HPDE6-E6E7 (cell line): ENCODE data around the gene FANK1.
"Not testable (repeated sequence)": the region's sequence is repeated elsewhere in the genome, so short reads cannot be mapped to it uniquely, and the experiment has no call there.

Experiments
- DNase-seq: peaks from one replicate; pipeline ENCODE4 v3.0.0; 2011; ENCODE audit warnings: missing footprints; ENCODE audit errors: extremely low spot score

FANK1 gene

DNA sequence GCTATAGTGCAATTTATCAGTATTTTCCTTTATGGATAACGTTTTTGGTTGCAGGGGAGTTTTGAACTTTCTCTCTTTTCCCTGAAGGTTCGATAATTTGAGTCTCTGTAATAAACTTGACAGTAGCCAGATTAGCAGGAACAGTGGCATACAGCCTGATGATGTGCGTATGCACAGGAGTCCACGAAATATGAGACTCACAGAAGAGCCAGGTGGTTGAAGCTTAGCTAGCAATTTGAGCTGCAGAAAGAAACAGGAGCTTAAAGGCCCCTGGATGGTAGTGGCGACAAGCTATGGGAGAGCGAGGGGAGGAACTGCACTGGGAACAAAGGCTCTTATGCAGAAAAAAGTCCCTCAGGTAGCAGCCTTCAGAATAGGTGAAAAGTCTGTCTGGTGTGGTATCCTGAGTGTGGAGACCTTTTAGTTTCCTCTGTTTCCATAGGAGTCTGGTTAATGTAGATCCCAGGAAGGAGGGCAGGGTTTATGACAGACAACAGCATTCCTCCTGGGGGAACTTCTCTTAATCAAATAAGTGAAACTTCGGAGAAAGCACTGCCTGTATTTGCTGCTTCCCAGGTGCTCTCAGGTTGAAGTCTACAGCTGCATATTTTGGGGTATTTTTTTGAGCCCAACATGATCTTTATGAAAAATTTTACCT, 32.7 kb downstream of the FANK1 start:
- no peak for DNase-seq

DNA sequence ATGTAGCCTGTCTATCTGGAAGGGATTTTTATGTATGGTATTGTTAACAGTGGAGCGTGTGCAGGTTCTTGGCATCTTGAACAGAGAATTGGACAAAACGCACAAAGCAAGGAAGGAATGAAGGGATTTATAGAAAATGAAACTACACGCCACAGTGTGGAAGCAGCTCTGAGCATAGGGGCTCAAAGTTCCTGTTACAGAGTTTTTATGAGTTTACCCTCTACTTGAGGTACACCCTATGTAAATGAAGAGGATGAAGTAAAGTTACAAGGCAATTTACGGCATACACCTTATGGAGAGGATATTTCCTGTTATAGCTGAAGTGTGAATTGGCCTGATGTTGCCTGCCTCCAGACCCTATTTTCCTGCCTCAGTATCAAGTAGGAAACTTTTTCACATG, 33.3 kb downstream of the FANK1 start:
- DNase-seq: no peak

DNA sequence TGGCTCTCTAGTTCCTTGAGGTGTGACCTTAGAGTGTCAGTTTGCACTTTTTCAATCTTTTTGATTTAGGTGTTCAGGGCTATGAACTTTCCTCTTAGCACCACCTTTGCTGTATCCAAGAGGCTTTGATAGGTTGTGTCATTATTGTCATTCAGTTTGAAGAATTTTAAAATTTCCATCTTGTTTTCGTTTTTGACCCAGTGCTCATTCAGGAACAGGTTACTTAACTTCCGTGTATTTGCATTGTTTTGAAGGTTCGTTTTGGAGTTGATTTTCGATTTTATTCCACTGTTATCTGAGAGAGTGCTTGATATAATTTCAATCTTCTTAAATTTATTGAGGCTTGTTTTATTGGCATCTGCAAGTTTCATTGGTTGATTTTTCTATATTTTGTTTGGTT, 37.3 kb downstream of the FANK1 start:
- DNase-seq: no peak

DNA sequence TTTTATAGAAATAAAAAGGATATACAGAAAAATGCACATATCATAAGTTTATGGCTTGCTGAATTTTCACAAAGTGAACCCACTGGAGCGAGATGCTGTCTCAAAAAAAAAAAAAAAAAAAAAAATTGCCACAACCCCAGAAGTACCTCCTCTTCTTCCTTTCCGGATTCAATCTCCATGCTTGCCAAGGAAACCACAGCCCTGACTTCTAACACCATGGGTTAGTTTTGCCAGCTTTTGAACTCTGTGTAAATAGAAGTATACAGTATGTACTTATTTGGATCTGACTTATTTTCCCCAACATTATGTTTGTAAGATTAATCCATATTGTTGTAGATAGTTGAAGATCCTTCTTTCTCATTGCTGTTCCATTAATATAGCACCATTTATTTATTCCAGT, 40.0 kb downstream of the FANK1 start:
- DNase-seq: no peak

DNA sequence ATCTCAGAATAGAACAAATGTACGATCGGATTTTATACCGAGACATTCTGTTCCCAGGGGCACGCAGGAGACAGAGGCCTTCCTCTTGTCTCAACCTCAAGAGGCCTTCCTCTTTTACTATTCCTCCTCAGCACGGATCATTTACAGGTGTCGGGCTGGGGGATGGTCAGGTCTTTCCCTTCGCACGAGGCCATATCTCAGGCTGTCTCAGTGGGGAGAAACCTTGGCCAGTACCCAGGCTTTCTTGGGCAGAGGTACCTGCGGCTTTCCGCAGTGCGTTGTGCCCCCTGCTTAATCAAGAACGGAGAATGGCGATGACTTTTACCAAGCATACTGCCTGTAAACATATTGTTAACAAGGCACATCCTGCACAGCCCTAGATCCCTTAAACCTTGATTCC, 44.2 kb downstream of the FANK1 start:
- DNase-seq: no peak

DNA sequence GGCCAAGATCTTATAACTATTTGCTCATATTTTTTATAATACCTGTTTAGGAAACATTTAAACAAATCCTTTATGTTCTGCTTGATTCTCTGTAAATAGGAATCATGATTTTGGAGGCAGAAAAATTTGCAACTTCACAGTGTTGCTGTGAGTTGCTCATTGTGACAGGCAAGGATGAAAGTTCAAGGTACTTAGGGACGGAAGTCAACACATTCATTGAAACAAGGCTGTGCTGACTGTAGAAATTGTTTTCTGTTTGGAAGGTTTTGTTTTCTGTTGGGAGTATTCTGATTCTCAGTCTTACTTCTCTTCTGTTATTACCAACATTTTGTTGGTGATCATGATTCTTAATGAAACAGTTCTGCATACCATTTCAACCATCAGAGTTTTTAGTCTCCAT, 54.9 kb downstream of the FANK1 start:
- no peak for DNase-seq

DNA sequence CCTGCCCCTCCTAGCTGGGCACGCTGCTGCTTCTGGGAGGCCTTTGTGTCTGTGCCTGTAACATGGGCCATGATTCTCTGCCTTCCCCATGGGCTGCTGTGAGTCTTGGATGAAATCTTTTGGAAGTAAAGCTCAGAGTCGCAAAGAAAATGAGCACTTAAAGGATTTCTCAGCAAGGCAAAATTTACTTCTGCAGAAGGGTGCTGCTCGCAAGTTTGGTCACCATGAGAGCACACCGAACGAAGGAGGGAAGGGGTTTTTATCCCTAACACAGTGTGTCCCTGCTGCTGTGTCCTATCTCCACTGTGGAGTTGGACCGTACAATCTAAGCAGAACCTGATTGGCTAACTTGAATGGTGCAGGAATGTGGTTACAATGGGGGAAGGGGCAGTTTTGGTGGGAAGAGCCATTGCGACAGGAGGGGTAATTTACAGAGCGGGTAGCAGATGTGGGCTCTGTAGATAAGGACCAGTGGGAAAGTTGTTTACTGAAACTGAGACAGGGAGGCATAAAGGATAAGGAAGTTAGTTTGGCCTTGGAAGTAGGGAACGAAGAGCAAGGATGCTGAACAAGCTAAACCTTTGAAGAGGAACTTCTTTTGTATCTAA, 57.5 kb downstream of the FANK1 start:
- DNase-seq: no peak

DNA sequence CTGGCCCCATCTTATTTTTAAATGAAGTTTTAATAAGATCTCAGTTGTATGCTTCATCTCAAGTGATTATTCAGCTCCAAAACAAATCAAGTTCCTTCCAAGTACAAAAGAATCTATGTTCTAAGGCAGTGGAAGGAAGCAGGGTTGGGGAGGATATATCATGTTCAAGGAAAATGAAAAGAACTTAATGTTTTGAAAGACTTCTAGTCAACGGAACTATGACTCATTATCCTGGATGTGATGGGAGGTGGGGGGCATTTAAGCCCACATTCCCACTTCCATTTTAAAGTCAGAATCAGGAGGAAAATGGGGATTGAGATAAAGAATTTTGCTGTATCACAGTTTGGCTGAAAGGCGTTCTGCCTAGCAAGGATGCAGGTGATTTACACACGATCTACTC, 59.4 kb downstream of the FANK1 start:
- DNase-seq: no peak

DNA sequence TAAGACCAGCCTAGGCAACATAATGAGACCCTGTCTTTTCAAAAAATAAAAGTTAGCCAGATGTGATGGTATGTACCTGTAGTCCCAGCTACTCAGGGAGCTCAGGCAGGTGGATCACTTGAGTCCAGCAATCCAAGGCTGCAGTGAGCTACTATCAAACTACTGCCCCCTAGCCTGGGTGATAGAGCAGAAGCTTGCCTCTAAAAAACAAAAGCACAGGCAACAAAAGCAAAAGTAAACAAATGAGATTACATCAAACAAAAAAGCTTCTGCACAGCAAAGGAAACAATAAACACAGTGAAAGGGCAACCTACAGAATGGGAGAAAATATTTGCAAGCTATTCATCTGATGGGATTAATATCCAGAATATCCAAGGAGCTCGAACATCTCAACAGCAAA, 65.4 kb downstream of the FANK1 start:
- DNase-seq: no peak

DNA sequence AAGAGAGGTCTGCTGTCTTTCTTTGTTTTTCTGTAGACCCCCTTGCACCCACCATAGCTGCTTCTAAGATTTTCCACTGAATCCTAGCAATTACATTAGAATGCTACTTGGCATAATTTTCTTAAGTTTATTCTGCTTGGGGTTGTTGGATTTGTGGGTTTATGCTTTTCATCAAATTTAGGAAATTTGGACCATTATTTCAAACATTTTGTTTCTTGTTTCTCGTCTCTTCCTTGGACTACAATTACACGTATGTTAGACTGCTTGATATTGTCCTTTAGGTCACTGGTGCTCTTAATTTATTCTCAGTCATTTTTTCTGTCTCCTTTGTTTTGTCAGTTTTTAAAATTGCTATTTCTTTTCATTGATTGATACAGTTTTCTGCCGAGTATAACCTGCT, 65.8 kb downstream of the FANK1 start:
- no peak for DNase-seq

DNA sequence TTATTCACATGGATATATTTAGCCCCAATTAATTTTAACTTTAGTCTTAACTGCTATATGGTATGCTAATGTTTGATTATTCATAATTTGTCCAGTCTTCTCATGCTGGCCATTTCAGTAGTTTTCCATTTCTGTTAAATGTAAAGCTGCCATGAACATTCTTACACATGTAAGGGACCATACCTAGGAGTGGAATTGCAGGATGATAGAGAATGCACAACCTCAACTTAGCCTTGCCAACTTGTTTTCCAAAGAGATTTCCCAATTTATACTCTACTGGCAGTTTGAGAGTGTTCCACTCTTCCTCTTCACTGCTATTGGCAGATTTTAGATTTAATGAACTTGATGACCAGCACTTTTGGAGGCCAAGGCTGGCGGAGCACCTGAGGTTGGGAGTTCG, 68.2 kb downstream of the FANK1 start:
- no peak for DNase-seq

DNA sequence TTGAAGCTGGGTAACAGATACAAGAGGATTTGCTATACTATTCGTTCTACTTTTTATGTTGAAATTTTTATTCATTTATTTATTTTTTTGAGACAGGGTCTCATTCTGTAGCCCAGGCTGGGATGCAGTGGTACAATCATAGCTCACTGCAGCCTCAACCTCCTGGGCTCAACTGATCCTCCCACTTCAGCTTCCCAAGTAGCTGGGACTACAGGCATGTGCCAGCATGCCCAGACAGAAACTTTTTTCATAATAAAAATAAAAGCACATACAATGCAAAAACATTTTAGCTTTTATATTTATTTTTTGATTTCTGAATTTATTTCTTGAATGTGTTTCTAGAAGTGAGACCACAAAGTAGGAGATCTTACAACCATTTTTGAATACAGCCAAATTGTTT, 71.2 kb downstream of the FANK1 start:
- no peak for DNase-seq

DNA sequence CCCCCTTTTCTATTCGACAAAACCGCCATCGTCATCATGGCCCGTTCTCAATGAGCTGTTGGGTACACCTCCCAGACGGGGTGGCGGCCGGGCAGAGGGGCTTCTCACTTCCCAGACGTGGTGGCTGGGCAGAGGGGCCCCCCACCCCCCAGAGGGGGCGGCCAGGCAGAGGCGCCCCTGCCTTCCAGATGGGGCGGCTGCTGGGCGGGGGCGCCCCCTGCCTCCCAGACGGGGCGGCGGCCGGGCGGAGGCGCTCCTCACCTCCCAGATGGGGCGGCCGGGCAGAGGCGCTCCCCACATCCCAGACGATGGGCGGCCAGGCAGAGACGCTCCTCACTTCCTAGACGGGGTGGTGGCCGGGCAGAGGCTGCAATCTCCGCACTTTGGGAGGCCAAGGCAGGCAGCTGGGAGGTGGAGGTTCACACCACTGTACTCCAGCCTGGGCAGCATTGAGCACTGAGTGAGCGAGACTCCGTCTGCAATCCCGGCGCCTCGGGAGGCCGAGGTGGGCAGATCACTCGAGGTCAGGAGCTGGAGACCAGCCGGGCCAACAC, 73.8 kb downstream of the FANK1 start:
- not testable (repeated sequence) for DNase-seq

DNA sequence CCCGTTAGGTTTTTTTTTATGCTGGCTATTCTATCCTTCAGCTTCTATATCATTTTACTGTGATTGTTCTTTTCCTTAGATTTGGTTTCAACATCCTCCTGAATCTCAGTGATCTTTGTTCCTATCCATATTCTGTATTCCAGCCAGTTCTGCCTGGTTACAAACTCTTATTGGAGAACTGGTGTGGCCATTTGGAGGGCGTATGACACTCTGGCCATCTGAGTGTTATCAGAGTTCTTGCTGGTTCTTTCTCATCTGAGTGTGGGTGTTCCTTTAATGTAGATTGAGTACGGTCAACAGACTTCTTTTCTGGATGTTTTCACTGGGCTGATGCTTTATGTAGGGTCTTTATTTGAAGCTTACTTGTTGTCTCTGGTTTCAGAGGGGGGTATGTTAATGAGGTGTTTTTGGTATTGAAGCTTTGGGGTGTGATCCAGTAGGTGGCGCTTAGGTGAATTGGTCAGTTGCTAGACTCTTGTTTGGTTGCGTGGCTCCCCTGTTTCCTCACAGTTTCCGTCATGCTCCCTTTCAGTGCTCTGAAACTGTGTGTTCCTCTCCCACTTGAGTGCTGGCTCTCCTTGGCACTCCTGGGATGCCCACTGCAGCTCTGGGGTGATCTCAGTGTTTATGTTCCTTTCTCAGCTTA, 80.7 kb downstream of the FANK1 start:
- no peak for DNase-seq

DNA sequence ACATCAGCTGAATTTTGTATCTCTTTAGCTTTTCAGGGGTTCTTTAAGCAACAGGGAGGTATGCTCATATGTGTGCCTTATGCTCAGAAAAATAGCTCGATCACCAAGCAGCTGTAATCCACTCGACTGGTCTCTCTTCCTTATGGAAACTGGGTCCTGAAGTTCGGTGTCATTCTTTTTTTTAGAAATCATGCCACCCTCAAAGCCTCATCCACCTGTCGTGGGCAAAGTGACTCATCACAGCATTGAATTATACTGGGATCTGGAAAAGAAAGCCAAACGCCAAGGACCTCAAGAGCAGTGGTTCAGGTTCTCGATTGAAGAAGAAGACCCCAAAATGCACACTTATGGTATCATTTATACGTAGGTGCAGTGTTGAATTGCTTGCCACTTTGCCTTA, 83.6 kb downstream of the FANK1 start:
- DNase-seq: no peak

DNA sequence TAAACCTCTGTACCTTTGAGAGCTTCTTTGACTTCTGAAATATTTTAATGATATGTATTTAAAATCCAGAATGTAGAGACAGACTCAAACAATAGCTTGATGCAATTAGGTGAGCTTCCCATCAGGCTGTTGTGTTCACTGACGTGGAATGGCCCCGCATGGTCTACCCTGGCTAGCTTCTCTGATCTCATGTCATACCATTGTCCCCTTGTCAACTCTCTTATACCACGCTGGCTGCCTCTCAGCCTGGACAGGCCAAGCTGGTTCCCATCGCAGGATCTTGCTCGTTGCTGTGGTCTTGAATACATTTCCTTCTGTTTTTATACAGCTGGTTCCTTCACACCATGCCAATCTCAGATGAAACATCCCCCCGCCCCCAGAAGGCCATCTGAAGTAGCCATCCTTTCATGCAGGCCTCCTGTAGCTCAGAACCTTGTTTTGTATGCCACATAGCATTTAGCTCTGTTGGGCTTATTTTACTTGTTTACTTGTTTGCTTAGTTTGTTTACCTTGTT, 84.2 kb downstream of the FANK1 start:
- DNase-seq: no peak

DNA sequence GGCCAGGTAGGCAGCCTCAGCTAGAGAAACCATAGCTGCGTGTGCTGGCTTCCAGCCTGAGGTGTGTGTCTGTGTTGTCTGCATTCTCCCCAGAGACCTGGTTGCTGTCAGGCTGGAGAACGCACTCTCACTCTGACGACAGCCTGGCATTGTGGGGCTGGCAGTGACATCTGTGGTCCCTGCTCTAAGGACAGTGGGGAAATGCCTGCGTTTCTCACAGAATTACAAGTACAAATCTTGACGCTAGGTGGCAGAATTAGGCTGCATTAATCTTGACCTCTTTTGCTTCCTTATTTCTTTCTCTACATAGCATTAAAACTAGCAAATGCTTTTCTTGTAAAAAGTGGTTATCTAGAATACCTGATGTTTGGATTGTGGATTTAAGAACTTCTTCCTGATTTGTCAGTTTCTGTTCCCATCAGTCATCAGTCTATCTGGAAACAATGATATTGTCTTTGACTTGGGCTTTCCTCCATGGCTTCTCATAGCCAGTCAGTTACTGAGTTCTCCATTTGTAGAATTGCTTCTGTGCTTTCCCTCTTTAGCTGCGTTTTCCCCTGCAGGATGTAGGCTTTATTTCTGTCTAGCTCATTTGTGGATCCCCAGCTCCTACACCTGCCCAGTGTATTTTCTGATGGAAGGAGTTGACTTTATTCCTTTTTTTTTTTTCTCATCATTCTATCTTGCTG, 86.0 kb downstream of the FANK1 start:
- DNase-seq: peak; percentile 25

DNA sequence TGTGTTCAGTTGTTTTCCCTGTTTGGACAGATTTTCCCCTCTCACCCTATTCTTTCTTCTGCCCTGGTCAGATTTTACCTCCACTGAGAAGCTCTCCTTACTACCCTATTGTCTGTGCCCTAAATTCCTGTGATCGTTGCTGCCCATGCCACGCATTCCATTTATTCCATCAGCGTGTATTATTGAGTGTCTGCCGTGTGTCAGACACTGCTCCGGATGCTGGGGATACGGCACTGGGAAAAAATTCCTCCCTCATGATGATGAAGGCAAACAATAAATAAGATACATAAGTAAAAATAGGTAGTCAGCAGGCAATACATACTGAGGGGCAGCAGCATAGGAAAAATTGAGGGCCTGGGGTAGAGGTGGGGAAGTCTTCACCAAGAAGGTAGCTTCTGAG, 86.8 kb downstream of the FANK1 start:
- DNase-seq: no peak

DNA sequence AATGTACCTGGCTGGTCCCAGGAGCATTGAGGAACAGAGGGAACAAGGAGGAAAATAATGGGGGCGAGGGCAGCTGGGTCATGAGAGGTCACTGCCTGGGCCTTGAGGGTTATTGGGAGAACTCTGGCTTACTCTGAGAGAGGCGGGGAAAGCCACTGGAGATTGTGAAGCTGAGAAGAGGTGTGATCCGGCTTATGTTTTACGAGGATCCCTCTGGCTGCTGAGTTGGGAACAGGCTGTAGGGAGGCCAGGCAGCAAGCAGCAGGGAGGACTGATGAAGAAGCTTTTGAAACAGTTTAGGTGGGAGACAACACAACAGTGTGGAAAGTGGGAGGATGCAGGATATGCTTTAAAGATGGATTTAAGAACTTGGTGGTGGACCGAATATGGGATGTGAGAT, 87.3 kb downstream of the FANK1 start:
- DNase-seq: no peak

DNA sequence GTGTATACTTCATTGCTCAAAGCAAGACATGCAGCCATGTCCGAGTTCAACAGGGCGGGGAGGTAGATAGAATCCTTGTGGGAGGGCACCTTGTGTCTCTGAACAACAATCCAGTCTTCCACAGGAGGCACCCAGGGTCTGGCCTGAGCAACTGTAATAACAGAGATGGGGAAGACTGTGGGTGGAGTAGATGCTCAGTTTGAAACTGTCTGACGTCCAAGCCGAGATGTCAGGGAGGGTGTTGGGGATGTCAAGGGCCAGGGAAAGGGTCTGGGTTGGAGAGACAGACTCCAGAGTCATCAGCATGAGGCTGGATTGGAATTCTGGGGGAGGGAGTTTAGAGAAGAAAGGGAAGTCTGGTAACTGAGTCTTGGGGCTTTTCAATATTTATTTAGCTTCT, 88.0 kb downstream of the FANK1 start:
- no peak for DNase-seq

DNA sequence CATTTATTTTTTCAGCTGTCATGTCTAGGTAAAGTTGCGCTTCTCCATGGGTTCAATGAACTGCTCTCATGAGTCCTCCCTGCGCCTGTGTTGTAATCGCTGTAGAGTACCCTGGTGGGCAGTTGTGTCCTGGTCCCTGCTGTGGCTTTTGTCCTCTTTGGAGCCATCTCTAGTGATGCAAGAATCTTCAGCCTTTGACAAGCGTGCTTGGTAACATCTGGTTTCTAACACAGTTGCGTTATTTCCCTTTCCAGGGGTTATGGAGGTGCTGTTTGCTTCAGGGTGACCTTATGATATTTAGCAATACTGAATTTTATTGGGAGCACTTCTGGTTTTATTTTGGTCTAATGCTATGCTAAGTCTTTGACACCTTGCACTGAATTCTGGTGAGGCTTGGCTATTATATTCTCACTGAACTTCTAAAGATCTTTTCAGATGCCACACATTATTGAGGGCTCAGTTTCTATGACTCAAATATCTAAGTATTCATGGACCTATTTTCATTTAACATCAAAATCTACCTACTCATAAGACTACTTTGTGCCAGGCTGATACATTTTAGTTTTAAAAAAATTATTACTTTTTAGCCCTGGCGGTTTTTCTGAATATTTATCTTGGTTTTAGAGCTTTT, 88.6 kb downstream of the FANK1 start:
- no peak for DNase-seq
